Subcutaneous adipose tissue (tissue), 4 donors: ENCODE results near the gene HMX2. TPM values are rescaled to one million over a fixed set of nuclear protein-coding genes. Genes with fewer than 3 reads are reported as not detected.

Experiments
- total RNA-seq, 4 donors: library from RNA; depleted of rRNA; stranded (reverse); fragments of >200 nt; gene quantifications; one replicate each; pipeline ENCODE4 v1.1.0, GENCODE V29; 2016
- TF ChIP-seq, protein P1 (sequence below): fragments of 450-650 bp; IDR thresholded peaks from one replicate; pipeline ENCODE4 v1.5.1; 2016; ENCODE audit warnings: low read depth, mild to moderate bottlenecking, control low read depth, antibody characterized with exemption, moderate library complexity

The HMX2 gene
- total RNA-seq, 4 donors from 2014 or later = not detected

DNA sequence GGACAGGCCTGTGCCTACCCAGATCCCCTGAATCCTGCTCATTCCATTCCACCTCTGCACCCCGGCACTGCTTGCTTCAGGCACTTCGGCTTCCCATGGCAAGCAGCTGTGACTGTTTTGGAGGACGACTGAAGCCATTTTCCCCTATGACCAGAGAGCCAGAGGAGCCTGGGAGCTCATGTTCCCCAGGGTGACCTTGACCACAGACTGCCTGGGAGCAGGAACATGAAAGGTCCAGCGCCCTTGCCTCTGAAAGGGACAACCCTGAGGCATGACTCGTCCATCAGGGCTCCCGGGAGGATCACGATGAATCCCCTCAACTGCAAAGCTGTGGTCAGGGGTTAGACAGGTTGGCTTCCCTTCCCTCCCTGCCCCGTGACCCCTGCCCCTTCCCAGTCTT is 28.9 kb upstream of the HMX2 start:
- TF ChIP-seq, protein P1, sequence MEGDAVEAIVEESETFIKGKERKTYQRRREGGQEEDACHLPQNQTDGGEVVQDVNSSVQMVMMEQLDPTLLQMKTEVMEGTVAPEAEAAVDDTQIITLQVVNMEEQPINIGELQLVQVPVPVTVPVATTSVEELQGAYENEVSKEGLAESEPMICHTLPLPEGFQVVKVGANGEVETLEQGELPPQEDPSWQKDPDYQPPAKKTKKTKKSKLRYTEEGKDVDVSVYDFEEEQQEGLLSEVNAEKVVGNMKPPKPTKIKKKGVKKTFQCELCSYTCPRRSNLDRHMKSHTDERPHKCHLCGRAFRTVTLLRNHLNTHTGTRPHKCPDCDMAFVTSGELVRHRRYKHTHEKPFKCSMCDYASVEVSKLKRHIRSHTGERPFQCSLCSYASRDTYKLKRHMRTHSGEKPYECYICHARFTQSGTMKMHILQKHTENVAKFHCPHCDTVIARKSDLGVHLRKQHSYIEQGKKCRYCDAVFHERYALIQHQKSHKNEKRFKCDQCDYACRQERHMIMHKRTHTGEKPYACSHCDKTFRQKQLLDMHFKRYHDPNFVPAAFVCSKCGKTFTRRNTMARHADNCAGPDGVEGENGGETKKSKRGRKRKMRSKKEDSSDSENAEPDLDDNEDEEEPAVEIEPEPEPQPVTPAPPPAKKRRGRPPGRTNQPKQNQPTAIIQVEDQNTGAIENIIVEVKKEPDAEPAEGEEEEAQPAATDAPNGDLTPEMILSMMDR = no peak

DNA sequence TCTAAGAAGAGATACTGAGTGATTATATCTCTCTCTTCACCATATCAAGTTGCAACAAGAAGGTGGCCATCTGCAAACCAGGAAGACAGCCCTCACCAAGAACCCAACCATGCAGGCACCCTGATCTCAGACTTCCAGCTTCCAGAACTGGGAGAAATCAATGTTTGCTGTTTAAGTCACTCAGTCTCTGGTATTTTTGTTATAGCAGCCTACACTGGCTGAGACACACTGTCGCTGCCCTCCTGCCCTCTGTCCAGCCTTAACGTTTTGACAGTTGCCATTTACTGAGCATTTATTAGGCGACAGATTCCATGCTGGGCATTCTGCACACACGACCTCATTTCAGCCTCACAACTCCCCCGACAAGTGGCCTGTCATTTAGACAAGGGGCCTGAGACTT is 21.7 kb upstream of the HMX2 start:
- TF ChIP-seq, protein P1 = no peak

DNA sequence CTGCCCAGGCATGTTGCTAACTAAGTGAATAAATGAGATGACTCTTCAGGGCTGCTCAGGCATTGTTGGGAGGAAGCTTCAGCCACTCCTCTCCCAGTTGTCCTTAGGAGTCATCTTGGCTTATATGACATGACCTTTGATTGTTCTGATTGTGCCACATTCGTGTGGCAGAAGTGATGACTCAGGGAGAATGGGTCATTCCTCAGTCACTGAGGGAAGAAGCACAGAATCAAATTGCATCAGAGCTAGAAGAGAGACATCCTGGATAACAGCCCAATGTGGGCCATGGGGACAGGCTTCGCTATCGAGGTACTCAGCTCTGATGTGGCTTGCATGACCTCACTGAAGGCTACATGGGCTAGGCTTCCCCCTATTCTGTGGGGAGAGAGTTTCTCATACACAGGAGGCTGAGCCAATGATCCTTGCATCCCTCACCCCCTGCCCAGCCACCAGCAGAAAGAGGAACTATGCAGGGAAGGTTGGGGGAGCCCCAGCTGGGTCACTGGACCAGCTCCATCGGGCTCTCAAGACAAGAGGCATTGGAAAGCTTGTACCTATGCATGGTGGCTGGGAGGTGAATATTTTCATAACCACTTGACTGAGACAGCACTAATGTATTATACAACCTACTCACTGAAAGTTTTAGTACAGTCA is 18.2 kb upstream of the HMX2 start:
- TF ChIP-seq, protein P1 = no peak

DNA sequence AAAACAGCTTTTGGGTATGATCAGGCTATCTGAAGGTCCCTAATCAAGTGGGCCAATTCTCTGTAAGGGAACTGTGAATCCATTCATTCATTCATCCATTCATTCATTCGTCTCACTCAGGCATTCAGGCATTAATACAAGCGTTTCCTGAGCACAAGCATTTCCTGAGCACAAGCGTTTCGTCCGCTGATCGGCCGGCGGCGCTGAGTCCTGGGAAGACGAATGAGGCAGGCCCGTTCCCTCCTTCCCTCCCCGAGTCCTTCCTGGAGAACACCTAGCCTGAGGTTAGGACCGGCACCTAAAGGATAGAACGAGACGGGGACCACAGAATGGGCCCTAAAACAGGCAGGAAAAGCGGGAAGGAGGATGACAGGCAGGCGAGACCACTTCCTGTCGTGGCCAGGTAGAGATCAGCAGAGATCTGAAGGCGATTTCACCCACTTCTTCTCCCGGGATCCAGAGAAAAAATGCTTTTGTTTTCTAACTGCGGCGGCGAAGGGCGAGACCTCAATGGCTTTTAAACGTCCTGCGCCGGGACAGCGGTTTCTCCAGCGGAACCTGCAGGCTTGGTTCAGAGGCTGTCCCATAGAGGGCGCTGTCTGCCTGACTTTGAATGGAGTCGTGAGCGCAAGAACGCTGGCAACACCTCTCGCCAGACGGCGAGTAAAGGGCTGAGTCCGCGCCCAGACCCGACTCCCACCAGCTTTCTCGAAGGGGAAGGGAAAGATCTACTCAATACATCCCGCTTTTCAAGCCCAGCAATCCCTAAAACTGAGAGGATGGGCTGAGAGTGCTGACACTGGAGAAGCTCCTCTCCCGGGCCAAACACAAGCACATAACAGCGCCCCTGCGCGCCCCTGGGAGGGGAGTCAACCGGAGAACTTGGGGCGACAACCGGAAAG is 15.1 kb upstream of the HMX2 start:
- TF ChIP-seq, protein P1 = no peak

DNA sequence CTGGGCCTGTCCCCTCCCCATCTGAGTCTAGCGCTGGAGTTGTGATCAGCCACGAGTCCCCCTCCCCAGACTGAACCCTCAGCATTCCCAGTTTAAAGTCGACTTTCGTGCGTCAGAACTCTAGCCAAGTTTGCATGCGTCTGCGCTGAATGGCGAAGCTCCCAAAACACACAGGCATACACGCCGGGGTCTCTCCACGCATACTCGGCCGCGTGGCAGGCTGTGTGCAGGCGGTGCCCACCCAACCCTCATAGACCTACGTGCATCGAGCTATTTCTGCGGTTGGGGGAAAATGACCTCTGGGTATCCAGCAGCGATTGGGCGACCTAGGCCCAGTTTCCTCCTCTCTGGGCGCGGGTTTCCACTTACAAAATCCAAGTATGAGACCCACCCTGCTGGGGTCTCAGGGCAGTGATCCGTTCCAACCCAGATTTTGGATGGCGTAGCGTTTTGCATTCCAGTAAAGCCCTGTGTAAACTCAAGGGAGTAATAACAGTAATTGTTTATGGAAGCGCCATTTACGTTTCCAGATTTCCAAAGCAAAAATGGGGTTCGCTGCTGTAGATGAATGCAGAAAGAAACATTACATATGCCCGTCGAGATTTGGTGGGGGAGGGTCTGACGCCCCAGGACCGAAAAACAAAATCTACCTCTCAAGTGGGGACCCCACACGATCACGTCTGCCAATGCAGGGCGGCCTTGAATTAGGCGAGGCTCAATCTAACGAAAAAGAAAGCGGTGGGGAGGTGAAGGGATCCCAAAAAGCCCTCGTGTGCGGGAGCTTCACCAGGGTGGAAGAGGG is 14.2 kb upstream of the HMX2 start:
- TF ChIP-seq, protein P1 = no peak

DNA sequence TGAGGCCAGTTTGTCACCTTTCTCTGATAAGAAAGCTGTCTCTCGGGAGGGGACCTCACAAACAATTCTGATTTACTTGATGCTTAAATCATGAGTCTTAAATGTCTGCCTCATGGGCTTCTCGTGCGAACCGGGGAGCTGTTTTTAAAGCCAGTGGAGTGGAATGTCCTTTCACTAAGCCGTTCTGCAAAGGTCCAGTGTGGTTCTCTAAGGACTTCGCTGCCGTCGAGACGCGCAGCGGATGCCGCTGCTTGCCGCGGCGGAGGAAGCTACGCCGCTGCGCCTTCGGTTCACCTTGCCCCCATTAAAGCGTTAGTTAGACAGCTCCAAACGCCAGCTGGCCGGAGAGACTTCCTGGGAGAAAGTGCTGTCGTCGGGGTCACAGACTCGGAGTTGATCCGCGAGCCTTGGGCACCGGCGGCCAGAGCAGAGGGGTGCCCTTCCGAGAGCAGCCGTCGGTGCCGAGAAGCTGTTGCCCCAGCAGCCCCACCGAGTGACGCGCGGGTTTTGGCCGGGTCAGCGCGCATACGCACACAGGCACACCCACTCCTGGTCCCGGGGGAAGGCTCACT is 13.5 kb upstream of the HMX2 start:
- TF ChIP-seq, protein P1 = no peak
